Tibial nerve (tissue), 4 donors: ENCODE measurements around the gene MAP2K2.
A peak's percentile ranks its signal among the peaks of the same experiment; 100 is the strongest.

Experiments used
- CTCF ChIP-seq, 5 experiments: fragments of 200-600 bp in 3 of 5; fragments of 450-650 bp in 2 of 5; sonication (generic) in 3 of 5; IDR thresholded peaks; one replicate each; pipeline ENCODE4 v1.5.1; 2016 to 2019; ENCODE audit warnings: antibody characterized with exemption in 5 of 5, mild to moderate bottlenecking in 3 of 5, moderate library complexity in 2 of 5
- EP300 ChIP-seq, 2 donors: sonication (generic); formaldehyde crosslinking; IDR thresholded peaks; one replicate each; pipeline ENCODE4 v1.6.1; 2017; ENCODE audit warnings: antibody characterized with exemption in 2 of 2, mild to moderate bottlenecking in 1 of 2
- POLR2A ChIP-seq, 2 donors: fragments of 450-650 bp; IDR thresholded peaks; one replicate each; pipeline ENCODE4 v1.6.1; 2017; ENCODE audit warnings: antibody characterized with exemption in 2 of 2, mild to moderate bottlenecking in 2 of 2, moderate library complexity in 2 of 2

GRCh38 chr19:4063369-4064148 is 60.4 kb downstream of the MAP2K2 start:
- TF ChIP-seq EP300 (IDR thresholded peaks at IDR 0.05): no peak
- peak in 1 of 5 experiments; percentile 8 for TF ChIP-seq CTCF (IDR thresholded peaks at IDR 0.05)
- TF ChIP-seq POLR2A (IDR thresholded peaks at IDR 0.05): peak in 1 of 2 donors; percentile 22
